ENCODE data around the gene FBLN2. TPM values are rescaled to one million over a fixed set of nuclear protein-coding genes. Genes with fewer than 3 reads are reported as not detected.

The FBLN2 gene
- polyA plus RNA-seq, 3 donors, result 0.08 TPM; not detected in 2

- Histone ChIP-seq H3K27ac (ENCODE audit: low read depth in 1 of 2, low read length in 2 of 2) (no peak overlapping the region), H2AFZ (ENCODE audit: insufficient read depth, low read depth, low read length, poor library complexity, severe bottlenecking) (no peak overlapping the region)
- H3K27ac Mint-ChIP-seq, result no peak overlapping the region
Measured at GRCh38 chr3:13638927-13639326, 90.0 kb downstream of the FBLN2 start.

DNA sequence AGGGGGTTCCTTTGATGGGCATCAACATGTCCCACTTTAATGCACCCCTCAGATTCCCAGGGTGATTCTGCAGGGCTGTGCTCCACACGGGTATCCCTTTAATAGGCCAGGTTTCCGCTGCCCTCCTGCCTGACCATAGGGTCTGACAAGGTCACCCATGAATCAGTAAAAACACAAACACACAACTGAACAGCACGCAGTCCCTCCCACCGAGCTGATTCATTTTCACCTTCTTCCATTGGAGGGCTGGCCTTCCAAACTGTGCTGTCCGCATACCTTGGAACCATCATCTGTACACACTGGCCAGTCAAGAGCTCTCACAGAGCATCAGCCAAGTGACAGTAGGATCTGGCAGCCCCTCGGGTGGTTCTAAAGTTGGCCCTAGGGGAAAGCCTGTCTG lies 93.7 kb downstream of the FBLN2 start:
- H3K4me2 ChIP-seq (replicated peaks; ENCODE audit: extremely low read depth, low read length, poor library complexity, severe bottlenecking), result no peak overlapping the region
- H2AFZ ChIP-seq (ENCODE audit: insufficient read depth, low read depth, low read length, poor library complexity, severe bottlenecking), result no peak overlapping the region
- Mint-ChIP-seq H3K27me3 (ENCODE audit: low read depth in 3 of 3) (peaks cover 7 to 17% (median 9%) of the 10 kb centered on the region in 3 donors), H3K27ac (no peak overlapping the region), H3K9me3 (no peaks in the 10 kb centered on the region), H3K36me3 (no peaks in the 10 kb centered on the region), H3K4me1 (peaks cover 6% of the 10 kb centered on the region), H3K4me3 (no peak overlapping the region)
- no peak for TF ChIP-seq CTCF (IDR thresholded peaks at IDR 0.05)
- H3K9me3 ChIP-seq (replicated peaks in 1 of 2; ENCODE audit: control insufficient read depth in 1 of 2, insufficient read depth in 1 of 2, low read length in 2 of 2), result no peaks in the 10 kb centered on the region
- no peaks in the 10 kb centered on the region for H3K79me2 ChIP-seq (ENCODE audit: insufficient read depth, low read length)
- H3K27ac ChIP-seq (ENCODE audit: low read depth in 1 of 2, low read length in 2 of 2), result no peak overlapping the region
- H3K36me3 ChIP-seq (replicated peaks in 1 of 2; ENCODE audit: control insufficient read depth in 1 of 2, insufficient read depth in 2 of 2, low read length in 2 of 2), result no peaks in the 10 kb centered on the region
- no peak overlapping the region for H3K9ac ChIP-seq (ENCODE audit: insufficient read depth, low read length, poor library complexity, severe bottlenecking)
- 94% methylated on average over 6 of the region's 6 CpGs for WGBS (ENCODE audit: insufficient coverage)
- H3K27me3 ChIP-seq (ENCODE audit: control insufficient read depth in 2 of 2, insufficient read depth in 2 of 2, low read length in 2 of 2), result no peaks in the 10 kb centered on the region
- peaks cover 5% of the 10 kb centered on the region in 2 donors for H3K4me1 ChIP-seq (ENCODE audit: control insufficient read depth in 1 of 2, insufficient read depth in 2 of 2, low read length in 2 of 2)
- no peak for DNase-seq
- H4K20me1 ChIP-seq (ENCODE audit: insufficient read depth, low read length), result no peaks in the 10 kb centered on the region
- H3K4me3 ChIP-seq (replicated peaks in 1 of 3; ENCODE audit: low read depth in 2 of 3, low read length in 3 of 3), result no peak overlapping the region
- intact Hi-C loops (cut with micrococcal nuclease), result no loop called here

More at GRCh38 chr3:13638927-13639326, 90.0 kb downstream of the FBLN2 start:
- H3K4me1 ChIP-seq (ENCODE audit: control insufficient read depth in 1 of 2, insufficient read depth in 2 of 2, low read length in 2 of 2), result no peaks in the 10 kb centered on the region
- H3K4me2 ChIP-seq (replicated peaks; ENCODE audit: extremely low read depth, low read length, poor library complexity, severe bottlenecking), result no peak overlapping the region
- intact Hi-C loops (cut with micrococcal nuclease), result no loop called here
- no peaks in the 10 kb centered on the region for H3K36me3 ChIP-seq (replicated peaks in 1 of 2; ENCODE audit: control insufficient read depth in 1 of 2, insufficient read depth in 2 of 2, low read length in 2 of 2)
- no peaks in the 10 kb centered on the region for H3K4me1 Mint-ChIP-seq
- no peaks in the 10 kb centered on the region for H4K20me1 ChIP-seq (ENCODE audit: insufficient read depth, low read length)
- H3K4me3 ChIP-seq (replicated peaks in 1 of 3; ENCODE audit: low read depth in 2 of 3, low read length in 3 of 3), result no peak overlapping the region
- H3K79me2 ChIP-seq (ENCODE audit: insufficient read depth, low read length), result no peaks in the 10 kb centered on the region
- H3K27me3 Mint-ChIP-seq (ENCODE audit: low read depth in 3 of 3), result peaks cover 0 to 5% (median 2%) of the 10 kb centered on the region in 3 donors
- H3K4me3 Mint-ChIP-seq, result no peak overlapping the region
- WGBS (ENCODE audit: insufficient coverage), result 100% methylated on average over 10 of the region's 17 CpGs
- no peaks in the 10 kb centered on the region for H3K27me3 ChIP-seq (ENCODE audit: control insufficient read depth in 2 of 2, insufficient read depth in 2 of 2, low read length in 2 of 2)
- no peak overlapping the region for H3K9ac ChIP-seq (ENCODE audit: insufficient read depth, low read length, poor library complexity, severe bottlenecking)
- no peak for DNase-seq
- H3K9me3 Mint-ChIP-seq, result peaks cover 0 to 3% (median 0%) of the 10 kb centered on the region in 7 donors
- TF ChIP-seq CTCF (IDR thresholded peaks at IDR 0.05), result no peak
- no peaks in the 10 kb centered on the region for H3K36me3 Mint-ChIP-seq
- H3K9me3 ChIP-seq (replicated peaks in 1 of 2; ENCODE audit: control insufficient read depth in 1 of 2, insufficient read depth in 1 of 2, low read length in 2 of 2), result no peaks in the 10 kb centered on the region

Measured in CD14-positive monocyte (primary cell).